KBM-7 (cell line): ENCODE data around the gene SNX27.

Experiments
- DNase-seq: peaks from one replicate; pipeline ENCODE4 v3.0.0-alpha.2; 2015
- in situ Hi-C: fragments of 300-500 bp; cut with MboI; formaldehyde crosslinking; loops from 2 replicates; pipeline ENCODE4 v1.14.3; 2020; ENCODE audit warnings: low sequenced_read_pairs, low pct_unique_long_range_greater_than_20kb, mixed read lengths

Gene SNX27

GRCh38 chr1:151611832-151612500, at the start of gene SNX27:
TSS of gene SNX27 (plus strand) at chr1:151612050. CDS start at chr1:151612202, 152 bp downstream.
- DNase-seq = peak; percentile 93
- in situ Hi-C loops = no loop called here

- in situ Hi-C loops = no loop called here
- no peak for DNase-seq
Measured at GRCh38 chr1:151562661-151563060, 49.2 kb upstream of the SNX27 start.

- no peak for DNase-seq
- in situ Hi-C loops = no loop called here
Measured at GRCh38 chr1:151563376-151563775, 48.5 kb upstream of the SNX27 start.

- in situ Hi-C loops = no loop called here
- no peak for DNase-seq
Measured at GRCh38 chr1:151565502-151566189, 46.2 kb upstream of the SNX27 start.

GRCh38 chr1:151568626-151569088, 43.2 kb upstream of the SNX27 start:
- no peak for DNase-seq
- in situ Hi-C loops = no loop called here

- no peak for DNase-seq
Measured at GRCh38 chr1:151570819-151571218, 41.0 kb upstream of the SNX27 start.

GRCh38 chr1:151574575-151575529, 37.0 kb upstream of the SNX27 start:
- DNase-seq = no peak
- in situ Hi-C loops = no loop called here

More at GRCh38 chr1:151570819-151571218, 41.0 kb upstream of the SNX27 start:
- in situ Hi-C loops = no loop called here

- in situ Hi-C loops = no loop called here
- DNase-seq = no peak
Measured at GRCh38 chr1:151577173-151577572, 34.7 kb upstream of the SNX27 start.

GRCh38 chr1:151578941-151579340, 32.9 kb upstream of the SNX27 start:
- in situ Hi-C loops = no loop called here
- DNase-seq = no peak

GRCh38 chr1:151579436-151580225, 32.2 kb upstream of the SNX27 start:
- in situ Hi-C loops = no loop called here
- no peak for DNase-seq

GRCh38 chr1:151581451-151581850, 30.4 kb upstream of the SNX27 start:
- in situ Hi-C loops = no loop called here

GRCh38 chr1:151581921-151582320, 29.9 kb upstream of the SNX27 start:
- no peak for DNase-seq
- in situ Hi-C loops = no loop called here

More at GRCh38 chr1:151581451-151581850, 30.4 kb upstream of the SNX27 start:
- no peak for DNase-seq

- no peak for DNase-seq
Measured at GRCh38 chr1:151583796-151584195, 28.1 kb upstream of the SNX27 start.

GRCh38 chr1:151584278-151584677, 27.6 kb upstream of the SNX27 start:
- DNase-seq = no peak

More at GRCh38 chr1:151583796-151584195, 28.1 kb upstream of the SNX27 start:
- in situ Hi-C loops = no loop called here

GRCh38 chr1:151584780-151585179, 27.1 kb upstream of the SNX27 start:
- in situ Hi-C loops = no loop called here
- DNase-seq = no peak

More at GRCh38 chr1:151584278-151584677, 27.6 kb upstream of the SNX27 start:
- in situ Hi-C loops = no loop called here

- in situ Hi-C loops = no loop called here
- DNase-seq = peak; percentile 50
Measured at GRCh38 chr1:151585622-151586021, 26.2 kb upstream of the SNX27 start.

GRCh38 chr1:151590961-151591360, 20.9 kb upstream of the SNX27 start:
- DNase-seq = no peak
- in situ Hi-C loops = no loop called here

GRCh38 chr1:151593730-151594129, 18.1 kb upstream of the SNX27 start:
- in situ Hi-C loops = no loop called here
- no peak for DNase-seq

GRCh38 chr1:151594143-151594625, 17.7 kb upstream of the SNX27 start:
- peak; percentile 86 for DNase-seq
- in situ Hi-C loops = no loop called here
